ENCODE data around the gene SLC12A8.

The SLC12A8 gene, protein sequence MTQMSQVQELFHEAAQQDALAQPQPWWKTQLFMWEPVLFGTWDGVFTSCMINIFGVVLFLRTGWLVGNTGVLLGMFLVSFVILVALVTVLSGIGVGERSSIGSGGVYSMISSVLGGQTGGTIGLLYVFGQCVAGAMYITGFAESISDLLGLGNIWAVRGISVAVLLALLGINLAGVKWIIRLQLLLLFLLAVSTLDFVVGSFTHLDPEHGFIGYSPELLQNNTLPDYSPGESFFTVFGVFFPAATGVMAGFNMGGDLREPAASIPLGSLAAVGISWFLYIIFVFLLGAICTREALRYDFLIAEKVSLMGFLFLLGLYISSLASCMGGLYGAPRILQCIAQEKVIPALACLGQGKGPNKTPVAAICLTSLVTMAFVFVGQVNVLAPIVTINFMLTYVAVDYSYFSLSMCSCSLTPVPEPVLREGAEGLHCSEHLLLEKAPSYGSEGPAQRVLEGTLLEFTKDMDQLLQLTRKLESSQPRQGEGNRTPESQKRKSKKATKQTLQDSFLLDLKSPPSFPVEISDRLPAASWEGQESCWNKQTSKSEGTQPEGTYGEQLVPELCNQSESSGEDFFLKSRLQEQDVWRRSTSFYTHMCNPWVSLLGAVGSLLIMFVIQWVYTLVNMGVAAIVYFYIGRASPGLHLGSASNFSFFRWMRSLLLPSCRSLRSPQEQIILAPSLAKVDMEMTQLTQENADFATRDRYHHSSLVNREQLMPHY

DNA sequence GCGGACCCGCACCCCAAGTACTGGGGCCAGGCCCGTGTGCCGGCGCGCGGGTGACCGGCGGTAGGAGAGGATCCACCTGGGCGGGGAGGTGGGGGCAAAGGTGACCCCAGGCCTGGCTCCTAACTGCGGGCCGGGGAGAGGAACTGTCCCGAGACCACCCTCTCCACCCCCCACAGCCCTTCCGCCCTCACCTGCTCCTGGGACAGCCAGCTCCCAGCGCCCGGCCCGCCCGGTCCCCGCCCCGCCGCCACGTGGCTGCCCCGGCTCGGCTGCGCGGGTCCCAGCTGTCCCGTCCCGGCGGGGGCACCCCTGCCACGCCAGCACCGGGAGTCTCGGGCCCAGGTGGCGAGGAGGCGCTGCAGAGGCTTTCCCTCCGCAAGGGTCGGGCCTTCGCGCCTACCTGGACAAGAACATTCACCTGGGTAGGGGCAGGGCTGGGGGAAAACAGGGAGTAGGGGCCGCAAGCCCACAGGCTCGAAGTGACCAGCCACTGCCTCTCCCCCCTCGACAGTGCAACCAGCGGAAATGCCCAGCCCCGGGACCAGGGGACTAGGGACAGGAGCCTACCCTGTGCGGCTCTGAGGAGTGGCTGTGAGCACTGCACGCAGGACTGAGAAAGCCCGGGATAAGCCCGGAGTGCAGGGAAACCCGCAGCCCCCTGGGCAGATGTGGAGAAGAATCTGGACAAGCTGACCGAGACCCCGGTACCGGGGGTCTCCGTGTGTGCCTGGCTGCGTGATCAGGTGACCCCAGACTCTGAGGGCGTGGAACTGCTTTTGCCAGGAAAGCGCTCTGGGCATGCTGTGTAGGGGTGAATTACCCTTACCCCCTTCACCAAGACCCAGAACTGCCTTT is at the start of gene SLC12A8:
TSS of gene SLC12A8 (minus strand) at position 240 of the 855 bp plus-strand sequence. CDS start 1,399 bp downstream, outside the sequence.
- no peak for DNase-seq

DNA sequence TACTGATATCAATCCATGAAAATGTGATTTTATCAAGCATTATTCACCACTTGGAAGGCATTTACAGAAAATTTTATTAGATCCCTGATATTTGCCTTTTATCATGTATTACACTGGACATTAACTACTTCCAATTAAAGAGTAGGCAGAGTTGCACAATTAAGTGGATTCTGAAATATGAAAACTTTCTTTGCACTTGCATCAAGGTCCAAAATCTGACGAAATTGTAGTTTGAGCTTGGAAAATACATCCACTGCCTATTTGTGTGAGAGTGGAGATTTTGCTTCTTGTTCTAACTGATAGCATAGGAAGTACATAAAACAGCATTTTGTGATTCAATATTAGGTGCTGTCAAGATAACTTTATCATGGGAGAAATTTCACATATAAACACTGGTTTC is 49.6 kb upstream of the SLC12A8 start:
- DNase-seq = no peak

DNA sequence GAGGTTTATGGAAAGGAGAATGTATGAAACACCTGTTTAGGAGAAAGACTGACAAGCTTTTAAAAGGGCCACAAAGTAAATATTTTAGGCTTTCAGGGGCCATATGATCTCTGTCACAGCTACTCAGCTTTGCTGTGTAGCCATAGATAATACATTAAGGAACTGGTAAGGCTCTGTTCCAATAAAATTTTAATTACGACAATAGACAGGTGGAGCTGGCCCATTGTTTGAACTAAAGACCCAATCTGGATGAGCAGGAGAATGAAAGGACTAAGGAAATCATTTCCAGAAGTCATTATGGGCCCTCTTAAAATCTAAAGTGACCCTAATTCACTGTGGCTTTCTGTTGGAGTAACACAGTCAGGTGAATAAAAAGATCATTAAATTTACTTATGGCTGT is 48.5 kb upstream of the SLC12A8 start:
- peak; percentile 2 for DNase-seq

DNA sequence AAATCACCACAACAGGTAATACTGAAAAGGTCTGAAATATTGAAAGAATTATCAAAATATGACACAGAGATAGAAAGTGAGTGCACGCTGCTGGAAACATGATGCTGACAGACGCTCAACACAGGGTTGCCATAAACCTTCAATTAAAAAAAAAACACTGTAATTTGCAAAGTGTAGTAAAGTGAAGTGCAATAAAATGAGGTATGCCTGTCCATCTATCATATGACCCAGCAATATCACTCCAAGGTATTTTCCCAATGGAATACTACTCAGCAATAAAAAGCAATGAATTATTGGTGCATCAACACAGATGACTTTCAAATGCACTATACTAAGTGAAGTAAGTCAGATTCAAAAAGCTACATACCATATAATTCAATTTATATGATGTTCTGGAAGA is 47.6 kb upstream of the SLC12A8 start:
- no peak for DNase-seq

DNA sequence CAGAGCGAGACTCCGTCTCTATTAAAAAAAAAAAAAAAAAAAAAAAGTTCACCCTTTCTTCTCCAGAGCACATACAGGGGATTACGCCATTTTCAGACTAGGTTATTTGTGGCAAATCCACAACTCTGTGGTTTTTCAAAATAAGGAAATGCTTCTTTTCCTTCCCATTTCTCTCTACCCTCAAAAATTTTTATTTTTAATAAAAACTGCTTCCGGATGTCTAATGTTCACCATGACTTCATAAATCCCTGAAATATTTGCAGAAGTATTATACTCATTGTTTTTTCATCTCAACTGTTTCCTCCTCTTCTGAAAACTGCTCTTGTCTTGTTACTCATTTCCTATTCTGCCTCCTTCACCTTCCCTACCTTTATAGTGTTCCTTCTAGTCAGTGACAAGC is 45.0 kb upstream of the SLC12A8 start:
- no peak for DNase-seq

DNA sequence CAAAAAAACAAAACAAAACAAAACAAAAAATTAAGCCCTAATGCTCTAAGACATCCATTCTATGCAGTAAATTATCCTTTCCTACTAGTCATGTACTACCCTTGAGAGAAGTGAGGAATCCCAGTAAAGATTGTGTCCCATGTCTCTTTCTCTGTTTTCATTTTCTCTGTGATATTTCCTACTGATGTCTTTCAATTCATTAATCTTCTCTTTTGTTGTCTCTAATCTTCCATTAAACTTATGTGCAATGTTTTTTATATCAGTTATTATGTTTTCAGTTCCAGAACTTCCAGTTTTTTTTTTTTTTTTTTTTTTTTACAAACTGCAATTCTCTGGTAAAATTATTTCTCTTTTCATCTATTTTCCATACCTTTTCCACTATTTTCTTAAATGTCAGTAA is 44.1 kb upstream of the SLC12A8 start:
- no peak for DNase-seq

DNA sequence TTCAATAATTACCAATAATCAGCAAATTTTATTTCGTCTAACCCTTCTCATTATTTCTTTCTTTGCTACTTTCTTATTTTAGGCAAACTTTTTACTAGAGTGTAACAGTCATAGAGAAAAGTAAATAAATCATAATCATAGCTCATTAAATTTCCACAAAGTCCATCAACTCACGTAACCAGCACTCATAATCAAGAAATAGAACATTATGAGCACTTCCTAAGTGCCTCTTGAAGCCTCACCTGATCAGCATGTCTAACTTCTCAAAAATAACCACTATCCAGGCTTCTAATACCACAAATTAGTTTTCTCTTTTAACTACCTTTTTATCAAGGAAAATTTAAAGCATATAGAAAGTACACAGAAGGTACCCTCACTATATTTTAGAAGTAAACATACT is 38.4 kb upstream of the SLC12A8 start:
- DNase-seq = no peak

DNA sequence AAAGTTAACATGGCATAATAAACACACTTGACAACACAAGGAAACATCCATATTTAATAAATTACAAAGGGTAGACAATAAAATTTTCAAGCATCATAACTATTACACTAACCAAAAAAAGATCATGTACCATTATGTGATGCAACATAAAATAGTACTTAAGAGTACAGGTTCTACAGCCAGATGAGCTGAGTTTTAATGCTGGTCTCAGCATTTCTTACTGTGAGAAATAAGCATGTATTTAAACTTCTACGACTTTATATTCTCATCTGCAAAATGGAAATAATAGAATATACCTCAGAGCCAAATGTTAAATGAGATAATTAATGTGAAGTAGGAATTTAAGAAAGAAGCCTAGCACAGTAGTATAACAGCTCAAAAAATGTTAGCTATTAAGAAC is 33.7 kb upstream of the SLC12A8 start:
- DNase-seq = no peak

DNA sequence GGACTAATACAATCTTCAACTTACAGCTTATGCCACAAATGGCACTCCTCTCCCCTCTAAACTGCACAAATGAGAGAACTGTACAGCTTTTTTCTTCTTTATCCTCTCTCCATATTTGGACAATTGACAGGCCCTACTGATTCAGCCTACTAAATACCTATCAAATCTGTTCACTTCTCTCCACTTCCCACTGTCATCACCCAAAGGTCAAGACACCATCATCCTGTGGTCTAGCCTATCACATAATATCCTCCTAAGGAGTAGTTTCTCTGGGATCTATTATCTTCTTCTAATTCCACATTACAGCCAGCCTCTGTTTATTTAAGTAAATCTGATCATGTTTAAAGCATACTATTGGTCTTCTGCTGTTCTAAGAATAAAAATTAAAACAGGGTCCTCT is 33.0 kb upstream of the SLC12A8 start:
- DNase-seq = no peak

DNA sequence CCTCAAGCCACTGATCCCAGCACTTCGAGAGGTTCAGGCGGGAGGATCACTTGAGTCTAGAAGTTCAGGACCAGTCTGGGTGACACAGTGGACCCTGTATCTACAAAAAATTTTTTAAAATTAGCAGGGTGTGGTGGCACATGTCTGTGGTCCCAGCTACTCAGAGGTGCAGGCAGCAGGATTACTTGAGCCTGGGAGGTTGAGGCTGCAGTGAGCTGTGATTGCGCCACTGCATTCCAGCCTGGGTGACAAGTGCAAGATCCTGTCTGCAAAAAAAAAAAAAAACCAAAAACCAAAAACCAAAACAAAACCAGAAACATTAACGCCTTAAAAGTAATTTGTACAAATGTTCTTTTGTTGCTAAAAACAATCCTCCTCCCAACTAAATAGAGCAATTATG is 27.9 kb upstream of the SLC12A8 start:
- no peak for DNase-seq

DNA sequence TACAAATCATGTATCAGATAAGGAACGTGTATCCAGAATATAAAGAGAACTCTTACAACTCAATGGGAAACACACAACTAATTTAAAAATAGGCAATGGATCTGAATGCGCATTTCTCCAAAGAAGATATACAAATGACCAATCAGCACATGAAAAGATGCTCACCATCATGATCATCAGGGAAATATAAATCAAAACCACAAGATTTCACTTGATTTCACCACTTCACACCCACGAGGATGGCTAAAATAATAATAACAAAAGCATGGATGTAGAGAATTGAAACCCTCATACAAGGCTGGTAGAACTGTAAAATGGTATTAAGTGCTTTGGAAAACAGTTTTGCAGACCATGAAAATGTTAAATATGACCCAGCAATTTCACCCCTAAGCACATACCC is 26.7 kb upstream of the SLC12A8 start:
- no peak for DNase-seq

DNA sequence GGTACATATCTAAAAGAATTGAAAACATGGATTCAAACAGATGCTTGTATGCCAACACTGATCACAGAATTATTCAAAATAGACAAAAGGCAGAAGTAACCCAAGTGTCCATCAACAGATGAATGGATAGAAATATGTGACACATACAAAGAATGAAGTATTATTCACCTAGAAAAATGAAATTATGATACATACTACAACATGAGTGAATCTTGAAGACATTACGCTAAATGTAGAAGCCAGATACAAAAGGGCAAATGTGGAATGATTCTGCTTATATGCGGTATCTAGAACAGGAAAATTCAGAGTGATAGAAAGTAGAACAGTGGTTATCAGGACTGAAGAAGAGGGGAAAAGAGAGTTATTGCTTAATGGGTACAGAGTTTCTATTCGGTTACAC is 26.2 kb upstream of the SLC12A8 start:
- DNase-seq = no peak

DNA sequence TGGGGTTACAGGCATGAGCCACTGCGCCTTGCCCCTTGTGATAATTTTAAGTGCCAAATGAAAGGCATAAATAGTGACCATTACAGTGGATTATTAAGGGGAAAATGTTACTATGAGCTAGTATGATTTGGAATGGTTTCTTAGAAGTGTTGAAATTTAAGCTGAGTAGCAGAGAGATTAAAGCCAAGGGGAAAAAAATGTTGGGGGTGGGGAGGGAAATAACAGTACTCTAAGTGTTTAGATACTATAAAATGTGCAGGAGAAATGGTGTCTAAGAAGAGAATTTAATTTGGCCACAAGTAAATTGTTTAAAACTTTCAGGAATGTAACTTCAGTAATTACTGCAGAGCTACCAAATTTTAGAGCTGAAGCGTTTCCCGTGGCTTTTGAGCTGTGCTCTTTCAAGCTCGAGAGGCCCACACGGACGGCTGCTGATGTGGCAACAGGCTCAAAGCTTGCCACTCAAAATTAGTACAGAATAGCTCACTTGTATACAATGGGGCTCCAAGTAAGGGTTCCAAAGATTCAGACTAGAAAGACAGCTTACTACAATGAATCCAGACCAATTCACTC is 23.9 kb upstream of the SLC12A8 start:
- DNase-seq = no peak

DNA sequence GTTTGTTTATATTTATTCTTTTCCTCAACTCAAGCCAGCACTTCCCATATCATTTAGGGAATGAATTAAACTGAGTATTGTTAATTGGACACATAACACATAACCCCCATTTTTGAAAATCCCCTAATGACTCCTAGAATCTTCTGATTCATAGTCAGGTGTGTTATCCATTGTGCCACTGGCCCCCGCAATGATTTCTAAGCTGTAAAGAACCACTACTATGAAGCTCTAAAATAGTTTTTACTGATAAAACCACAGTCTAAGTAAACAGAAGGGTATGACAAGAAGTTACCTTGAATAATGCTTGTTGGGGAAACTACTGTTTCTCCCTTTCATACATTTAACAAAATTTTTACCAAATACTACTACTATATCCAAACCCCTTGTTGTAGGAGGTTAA is 22.3 kb upstream of the SLC12A8 start:
- DNase-seq = no peak

DNA sequence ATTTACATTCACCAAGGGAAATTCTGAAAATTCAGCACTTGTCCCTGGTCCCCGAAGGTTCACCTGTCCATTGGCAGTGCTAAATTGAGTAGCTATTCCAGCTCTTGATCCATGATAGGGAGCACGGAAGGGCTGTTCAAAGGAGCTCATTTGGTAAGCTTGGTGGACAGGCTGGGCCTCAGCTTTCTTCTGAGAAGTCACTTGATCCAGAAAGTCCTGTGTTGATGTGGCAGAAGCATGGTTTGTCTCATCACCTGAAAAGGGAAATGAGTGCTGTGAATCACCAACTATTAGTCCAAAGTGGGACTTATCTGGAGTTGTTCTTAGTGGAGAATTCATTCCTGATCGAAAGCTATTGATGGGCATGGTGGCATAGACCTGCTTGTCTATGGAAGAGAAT is 19.9 kb upstream of the SLC12A8 start:
- no peak for DNase-seq

DNA sequence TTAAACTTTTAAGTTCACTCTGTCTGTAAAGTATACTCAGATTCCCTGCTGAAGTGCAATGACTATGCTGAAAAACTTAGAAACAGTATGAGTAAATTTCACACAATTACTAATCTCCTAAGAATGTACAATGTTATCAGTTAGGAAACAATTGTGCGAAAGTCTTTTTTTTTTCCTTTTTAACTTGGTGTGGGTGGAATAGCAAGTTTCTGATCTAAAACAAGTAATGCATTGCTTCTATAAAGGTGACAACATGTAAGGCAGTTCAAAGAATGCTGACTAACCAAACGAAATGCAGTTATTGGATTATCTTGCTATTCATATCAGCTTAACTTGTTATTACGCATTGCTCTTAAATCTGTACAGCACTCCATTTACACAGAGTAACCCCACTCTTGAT is 19.3 kb upstream of the SLC12A8 start:
- DNase-seq = no peak

DNA sequence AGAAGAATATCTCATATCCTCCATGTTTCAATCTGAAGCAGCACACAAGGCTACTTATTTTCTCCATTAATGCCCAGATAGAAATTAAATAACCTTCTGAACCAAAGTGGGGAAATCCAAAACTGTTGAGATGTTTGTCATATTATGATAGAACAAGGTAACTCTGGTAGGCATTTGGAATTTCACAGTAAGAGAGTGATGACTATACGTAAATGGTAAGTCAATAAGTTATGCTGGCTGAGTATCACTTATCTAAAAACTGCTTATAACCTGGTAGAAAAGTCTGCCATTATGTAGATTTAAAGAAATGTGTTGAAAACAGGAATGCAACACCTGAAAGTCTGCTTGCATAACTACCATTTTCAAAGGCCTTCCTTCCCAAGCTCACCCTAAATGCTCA is 17.2 kb upstream of the SLC12A8 start:
- DNase-seq = no peak

DNA sequence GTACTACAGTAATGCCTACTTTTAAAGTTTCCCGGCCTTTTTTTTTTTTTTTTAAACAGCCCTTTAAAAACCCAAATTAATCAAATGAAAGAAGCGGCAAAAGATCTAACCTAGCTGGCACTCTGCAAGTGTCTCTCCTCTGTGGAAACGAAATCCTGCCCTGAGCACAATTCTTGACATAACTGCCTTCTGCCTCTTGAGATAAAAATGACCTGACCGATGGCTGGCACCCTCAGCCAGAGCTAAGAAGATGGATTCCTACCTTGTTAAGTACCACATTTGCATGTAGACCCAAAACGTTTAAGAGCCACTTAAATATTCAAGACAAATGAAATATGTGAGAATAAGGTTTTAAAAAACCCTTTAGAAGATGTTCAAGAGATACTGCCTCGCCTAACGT is 16.6 kb upstream of the SLC12A8 start:
- no peak for DNase-seq

DNA sequence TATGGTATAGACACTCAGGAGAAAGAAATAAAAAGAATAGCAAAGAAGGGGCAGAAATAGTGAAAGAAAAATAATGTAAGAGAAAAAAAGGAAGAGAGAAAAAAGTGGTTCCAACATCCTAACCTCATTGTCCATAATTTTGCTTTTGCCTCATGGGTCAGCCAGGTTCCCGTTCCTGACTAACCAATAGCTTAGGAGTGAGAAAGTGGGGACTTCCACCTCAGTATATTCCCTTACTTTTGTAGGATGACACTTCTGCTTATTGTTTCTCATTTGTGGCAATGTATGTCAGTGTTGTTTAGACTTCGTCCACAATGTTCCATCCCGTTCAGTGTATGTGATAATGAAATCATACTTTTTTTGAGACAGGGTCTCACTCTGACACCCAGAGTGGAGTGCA is 9.3 kb upstream of the SLC12A8 start:
- no peak for DNase-seq

DNA sequence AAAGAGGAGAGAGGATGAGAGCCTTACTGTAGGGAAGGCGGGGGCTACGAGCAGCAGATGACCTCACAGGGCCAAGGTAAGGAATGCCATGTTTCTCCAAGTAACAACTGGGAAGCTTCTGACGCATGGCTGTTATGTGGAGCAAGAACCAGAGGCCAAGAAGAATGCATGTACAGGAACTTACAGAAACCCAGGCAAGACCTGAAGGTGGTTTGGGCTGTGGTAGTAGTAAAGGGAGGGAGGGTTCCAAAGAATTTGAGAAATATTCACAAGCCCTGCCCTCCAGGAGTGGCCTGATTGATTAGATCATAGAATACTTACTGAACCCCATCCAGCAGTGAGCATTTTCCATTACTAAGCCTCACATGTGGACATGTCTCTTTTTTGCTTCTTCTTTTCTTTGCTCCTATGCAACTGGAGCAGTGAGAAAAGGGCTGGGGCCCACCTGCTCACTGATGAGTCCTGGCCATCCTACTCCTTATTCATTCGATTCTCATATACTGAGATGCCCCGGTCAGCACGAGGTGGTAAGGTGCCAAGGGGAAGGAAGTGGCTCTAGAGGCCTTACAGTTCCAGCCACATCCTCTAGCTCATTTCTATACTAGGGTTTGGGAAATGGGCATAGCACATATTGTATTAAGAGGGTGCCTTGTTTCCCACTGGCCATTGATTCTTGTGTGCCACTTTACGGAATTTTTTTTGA is 8.3 kb upstream of the SLC12A8 start:
- DNase-seq = no peak

DNA sequence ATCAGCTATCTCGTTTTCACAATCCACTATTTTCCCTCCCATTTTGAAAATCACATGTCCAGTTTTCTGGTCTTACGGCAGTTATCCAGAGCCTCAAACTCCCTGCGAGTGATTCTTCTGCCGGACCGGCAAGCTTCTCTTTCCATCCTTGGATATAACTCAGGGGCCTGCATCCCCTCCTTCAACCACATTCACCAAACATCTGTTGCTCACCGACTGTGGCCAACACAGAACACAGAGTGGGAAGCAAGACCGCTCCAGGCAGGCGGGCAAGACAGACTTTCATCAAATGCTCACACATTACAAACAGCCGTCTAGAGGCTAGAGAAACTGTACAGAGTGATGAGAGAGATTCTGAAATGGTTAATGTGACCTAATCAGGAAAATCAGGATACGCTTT is 7.6 kb upstream of the SLC12A8 start:
- no peak for DNase-seq

DNA sequence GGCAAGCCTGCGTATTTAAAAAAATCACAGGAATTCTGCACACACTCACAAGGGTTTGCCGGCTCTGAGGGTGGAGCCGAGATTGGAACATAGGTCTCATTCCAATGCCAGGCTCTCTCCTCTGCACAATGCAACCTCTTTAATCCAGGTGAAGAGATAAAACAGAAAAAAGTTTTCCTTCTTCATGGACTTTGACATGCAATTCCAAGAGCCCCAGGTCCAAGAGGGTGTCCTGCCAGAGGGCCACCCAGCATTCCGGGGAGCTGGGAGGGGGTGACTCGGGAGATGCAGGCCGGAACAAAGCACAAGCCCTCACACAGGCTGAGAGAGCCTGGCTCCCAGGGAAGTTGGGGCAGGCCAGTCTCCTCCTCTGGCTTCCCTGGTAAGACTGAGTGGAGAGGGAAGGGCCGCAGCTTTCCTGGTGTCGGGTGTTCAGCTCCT is 6.7 kb upstream of the SLC12A8 start:
- no peak for DNase-seq

DNA sequence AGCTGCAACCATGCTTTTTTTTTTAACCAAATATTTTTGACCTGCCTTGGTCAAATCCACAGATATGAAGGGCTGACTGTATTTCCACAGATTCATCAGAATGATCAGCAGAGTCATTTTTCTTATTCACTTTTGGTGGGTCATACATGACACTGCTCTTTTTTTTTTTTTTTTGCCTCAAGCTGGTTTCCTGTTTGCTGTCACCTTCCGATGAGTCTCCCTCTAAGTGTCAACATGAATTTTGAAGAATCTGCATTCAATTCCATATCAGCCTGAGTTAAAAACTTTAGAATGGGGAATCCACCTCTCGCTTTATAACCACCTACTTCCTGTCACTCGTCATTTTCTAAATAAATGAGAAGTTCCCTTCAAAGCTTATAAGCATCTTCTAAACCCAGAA is 2.2 kb upstream of the SLC12A8 start:
- no peak for DNase-seq
